ENCODE results near the gene KRT72.

Gene KRT72

GRCh38 chr12:52633383-52633782 lies 32.1 kb upstream of the KRT72 start:
- no peak overlapping the region for H3K4me2 ChIP-seq (ENCODE audit: low read depth, low read length)
- peak; percentile 48 for DNase-seq

GRCh38 chr12:52632656-52633055 lies 31.4 kb upstream of the KRT72 start:
- H3K9me2 ChIP-seq (replicated peaks; ENCODE audit: insufficient read depth, low read length), result no peaks in the 10 kb centered on the region
- TF ChIP-seq EZH2 (optimal IDR thresholded peaks at IDR 0.05; ENCODE audit: low read depth, low read length) (no peak), CTCF (IDR thresholded peaks at IDR 0.05; ENCODE audit: low read length) (no peak), EZH2phosphoT487 (IDR thresholded peaks at IDR 0.05; ENCODE audit: low read length) (no peak)
- no peaks in the 10 kb centered on the region for H4K20me1 ChIP-seq (ENCODE audit: insufficient read depth, low read length)
- no peak for DNase-seq
- H3K27me3 ChIP-seq (replicated peaks; ENCODE audit: insufficient read depth, low read length), result 0 out of 2 replicates have a peak, but pooled peaks cover 8% of the 10 kb centered on the region
- no peak overlapping the region for H3K27ac ChIP-seq (ENCODE audit: low read length)
- no peaks in the 10 kb centered on the region for H3K4me1 ChIP-seq (ENCODE audit: low read length)
- H3F3A ChIP-seq (ENCODE audit: insufficient read depth, low read length), result no peaks in the 10 kb centered on the region
- H3K4me3 ChIP-seq (ENCODE audit: low read length), result no peak overlapping the region
- no peaks in the 10 kb centered on the region for H3K79me2 ChIP-seq (ENCODE audit: low read length)
- no peaks in the 10 kb centered on the region for H3K9me3 ChIP-seq (replicated peaks; ENCODE audit: insufficient read depth, low read length)
- no peak overlapping the region for H3K9ac ChIP-seq (ENCODE audit: low read length)
- H3K4me2 ChIP-seq (ENCODE audit: low read depth, low read length), result no peak overlapping the region
- H2AFZ ChIP-seq (ENCODE audit: low read length), result no peak overlapping the region
- H3K36me3 ChIP-seq (replicated peaks; ENCODE audit: insufficient read depth, low read length), result no peaks in the 10 kb centered on the region

More at GRCh38 chr12:52633383-52633782, 32.1 kb upstream of the KRT72 start:
- no peaks in the 10 kb centered on the region for H3K4me1 ChIP-seq (ENCODE audit: low read length)
- no peak overlapping the region for H3K27ac ChIP-seq (ENCODE audit: low read length)
- no peaks in the 10 kb centered on the region for H4K20me1 ChIP-seq (ENCODE audit: insufficient read depth, low read length)
- H3K4me3 ChIP-seq (ENCODE audit: low read length), result no peak overlapping the region
- no peak overlapping the region for H2AFZ ChIP-seq (ENCODE audit: low read length)
- no peak overlapping the region for H3K9ac ChIP-seq (ENCODE audit: low read length)
- no peak for TF ChIP-seq CTCF (IDR thresholded peaks at IDR 0.05; ENCODE audit: low read length)
- TF ChIP-seq EZH2 (optimal IDR thresholded peaks at IDR 0.05; ENCODE audit: low read depth, low read length), result no peak
- TF ChIP-seq EZH2phosphoT487 (IDR thresholded peaks at IDR 0.05; ENCODE audit: low read length), result no peak
- 0 out of 2 replicates have a peak, but pooled peaks cover 8% of the 10 kb centered on the region for H3K27me3 ChIP-seq (replicated peaks; ENCODE audit: insufficient read depth, low read length)
- no peaks in the 10 kb centered on the region for H3K9me2 ChIP-seq (replicated peaks; ENCODE audit: insufficient read depth, low read length)
- H3K9me3 ChIP-seq (replicated peaks; ENCODE audit: insufficient read depth, low read length), result no peaks in the 10 kb centered on the region
- H3K79me2 ChIP-seq (ENCODE audit: low read length), result no peaks in the 10 kb centered on the region
- no peaks in the 10 kb centered on the region for H3F3A ChIP-seq (ENCODE audit: insufficient read depth, low read length)
- no peaks in the 10 kb centered on the region for H3K36me3 ChIP-seq (replicated peaks; ENCODE audit: insufficient read depth, low read length)

GRCh38 chr12:52631676-52632459 lies 30.6 kb upstream of the KRT72 start:
- H2AFZ ChIP-seq (ENCODE audit: low read length), result no peak overlapping the region
- TF ChIP-seq EZH2 (optimal IDR thresholded peaks at IDR 0.05; ENCODE audit: low read depth, low read length), result no peak
- TF ChIP-seq EZH2phosphoT487 (IDR thresholded peaks at IDR 0.05; ENCODE audit: low read length), result no peak
- TF ChIP-seq CTCF (IDR thresholded peaks at IDR 0.05; ENCODE audit: low read length), result no peak
- no peaks in the 10 kb centered on the region for H3K36me3 ChIP-seq (replicated peaks; ENCODE audit: insufficient read depth, low read length)
- H3K9me3 ChIP-seq (replicated peaks; ENCODE audit: insufficient read depth, low read length), result no peaks in the 10 kb centered on the region
- H3K79me2 ChIP-seq (ENCODE audit: low read length), result no peaks in the 10 kb centered on the region
- H3K27me3 ChIP-seq (replicated peaks; ENCODE audit: insufficient read depth, low read length), result 0 out of 2 replicates have a peak, but pooled peaks cover 6% of the 10 kb centered on the region
- H3K4me2 ChIP-seq (ENCODE audit: low read depth, low read length), result no peak overlapping the region
- H4K20me1 ChIP-seq (ENCODE audit: insufficient read depth, low read length), result no peaks in the 10 kb centered on the region
- no peak overlapping the region for H3K9ac ChIP-seq (ENCODE audit: low read length)
- H3F3A ChIP-seq (ENCODE audit: insufficient read depth, low read length), result no peaks in the 10 kb centered on the region
- DNase-seq, result no peak
- H3K4me1 ChIP-seq (ENCODE audit: low read length), result no peaks in the 10 kb centered on the region
- H3K9me2 ChIP-seq (replicated peaks; ENCODE audit: insufficient read depth, low read length), result no peaks in the 10 kb centered on the region
- no peak overlapping the region for H3K4me3 ChIP-seq (ENCODE audit: low read length)
- no peak overlapping the region for H3K27ac ChIP-seq (ENCODE audit: low read length)

All from MM.1S (cell line).